IPS DF 4.7 (cell line): ENCODE measurements around the gene SRRM4.
"Not testable (repeated sequence)": the region's sequence is repeated elsewhere in the genome, so short reads cannot be mapped to it uniquely, and the experiment has no call there.

ENCODE experiments used
- DNase-seq: peaks from one replicate; pipeline ENCODE4 v3.0.0-alpha.2; 2013; ENCODE audit warnings: low spot score; ENCODE audit errors: extremely low read depth

SRRM4 gene

GRCh38 chr12:119008273-119008672, 26.9 kb downstream of the SRRM4 start:
- DNase-seq, result not testable (repeated sequence)

GRCh38 chr12:119008691-119009221, 27.4 kb downstream of the SRRM4 start:
- DNase-seq, result no peak

- DNase-seq, result no peak
These were observed 29.9 kb downstream of the SRRM4 start for GRCh38 chr12:119011231-119011630.

GRCh38 chr12:119012179-119012578, 30.8 kb downstream of the SRRM4 start:
- no peak for DNase-seq

GRCh38 chr12:119013023-119013422, 31.7 kb downstream of the SRRM4 start:
- DNase-seq, result no peak

- no peak for DNase-seq
These were observed 33.0 kb downstream of the SRRM4 start for GRCh38 chr12:119014368-119014767.

GRCh38 chr12:119016715-119017114, 35.4 kb downstream of the SRRM4 start:
- no peak for DNase-seq

- no peak for DNase-seq
These were observed 37.8 kb downstream of the SRRM4 start for GRCh38 chr12:119019166-119019565.

GRCh38 chr12:119020406-119021360, 39.3 kb downstream of the SRRM4 start:
- peak; percentile 83 for DNase-seq

GRCh38 chr12:119024356-119024755, 43.0 kb downstream of the SRRM4 start:
- DNase-seq, result no peak

GRCh38 chr12:119025786-119026185, 44.4 kb downstream of the SRRM4 start:
- DNase-seq, result no peak

GRCh38 chr12:119033332-119033731, 52.0 kb downstream of the SRRM4 start:
- DNase-seq, result not testable (repeated sequence)

GRCh38 chr12:119036878-119037825, 55.8 kb downstream of the SRRM4 start:
- peak; percentile 49 for DNase-seq

GRCh38 chr12:119044094-119044493, 62.8 kb downstream of the SRRM4 start:
- DNase-seq, result no peak

- no peak for DNase-seq
These were observed 66.3 kb downstream of the SRRM4 start for GRCh38 chr12:119047641-119048040.

- DNase-seq, result no peak
These were observed 69.3 kb downstream of the SRRM4 start for GRCh38 chr12:119050663-119051062.

- DNase-seq, result no peak
These were observed 70.1 kb downstream of the SRRM4 start for GRCh38 chr12:119051474-119051873.

GRCh38 chr12:119052001-119052400, 70.7 kb downstream of the SRRM4 start:
- DNase-seq, result no peak

- DNase-seq, result no peak
These were observed 74.6 kb downstream of the SRRM4 start for GRCh38 chr12:119055977-119056376.

- peak; percentile 69 for DNase-seq
These were observed 79.8 kb downstream of the SRRM4 start for GRCh38 chr12:119060847-119061796.
